Brain microvascular endothelial cell (primary cell): ENCODE results near the gene GNG7.

Experiments used
- DNase-seq: peaks from one replicate; pipeline ENCODE4 v3.0.0-alpha.2; 2020
- H3K27ac ChIP-seq: fragments of 250-450 bp; sonication (Bioruptor Pico); 2 replicates; pipeline ENCODE4 v1.5.1; 2020; ENCODE audit warnings: mild to moderate bottlenecking, moderate library complexity
- H3K27me3 ChIP-seq: fragments of 250-450 bp; sonication (Bioruptor Pico); replicated peaks from 2 replicates; pipeline ENCODE4 v1.5.1; 2020; ENCODE audit warnings: mild to moderate bottlenecking
- H3K36me3 ChIP-seq: fragments of 250-450 bp; sonication (Bioruptor Pico); replicated peaks from 2 replicates; pipeline ENCODE4 v1.5.1; 2020; ENCODE audit warnings: mild to moderate bottlenecking
- H3K4me3 ChIP-seq: 2 replicates; pipeline ENCODE4 v1.5.1; 2011; ENCODE audit warnings: low read depth, mild to moderate bottlenecking, control low read depth, low read length, moderate library complexity
- in situ Hi-C: cut with HindIII; loops from 2 replicates; pipeline ENCODE4 v1.10.0; 2017; ENCODE audit warnings: low sequenced_read_pairs, low pct_ligation_motif_present
- TF ChIP-seq, protein P1 (sequence below): IDR thresholded peaks from 2 replicates; pipeline ENCODE4 v1.5.1; 2011; ENCODE audit warnings: low read depth, mild to moderate bottlenecking, moderate library complexity, low read length, control low read depth, inconsistent platforms; ENCODE audit errors: missing control alignments

The GNG7 gene

DNA sequence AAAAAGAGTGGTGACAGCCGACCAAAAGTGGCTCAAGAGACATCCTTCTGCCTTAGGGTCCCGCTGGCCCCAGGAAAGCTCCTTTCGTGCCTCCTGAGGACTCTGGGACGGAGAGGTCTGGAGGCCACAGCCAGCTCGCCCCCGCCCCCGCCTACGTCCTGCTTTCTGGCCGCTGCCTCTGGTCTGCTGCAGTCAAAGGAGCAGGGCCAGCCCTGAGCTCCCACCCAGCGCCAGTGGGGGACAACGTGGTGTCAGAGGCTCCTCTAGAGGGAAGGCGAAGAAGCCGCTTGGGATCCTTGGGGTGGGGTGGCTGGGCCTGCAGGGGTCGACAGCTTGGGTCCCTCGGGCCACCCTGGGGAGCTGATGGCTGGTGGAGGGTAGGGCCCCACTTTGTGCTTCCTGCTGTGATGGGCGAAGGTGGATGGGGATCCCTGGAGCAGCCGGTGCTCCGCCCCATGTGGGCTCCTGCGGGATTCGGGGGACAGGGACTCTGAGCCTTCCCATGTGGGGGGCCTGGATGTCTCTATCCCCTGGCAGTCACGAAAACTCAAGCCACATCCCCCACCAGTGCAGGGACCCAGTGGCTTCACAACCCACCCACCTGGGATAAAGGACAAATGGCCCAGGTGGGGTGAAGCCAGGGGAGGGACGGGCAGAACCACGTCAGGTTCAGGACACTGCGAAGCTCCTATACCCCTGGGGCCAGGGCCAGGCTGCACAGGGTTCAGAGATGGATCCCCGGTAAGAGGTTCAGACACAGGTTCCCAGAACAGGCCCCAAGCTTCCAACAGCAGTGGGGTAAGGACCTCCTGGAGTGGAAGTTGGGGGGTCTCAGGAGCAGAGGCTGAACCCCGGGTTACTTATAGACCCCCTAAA, 27.7 kb upstream of the GNG7 start:
- Histone ChIP-seq H3K27me3 (peaks cover 13% of the 10 kb centered on the region), H3K27ac (no peak overlapping the region), H3K36me3 (no peaks in the 10 kb centered on the region), H3K4me3 (no peak overlapping the region)
- in situ Hi-C loops = no loop called here
- TF ChIP-seq, protein P1, sequence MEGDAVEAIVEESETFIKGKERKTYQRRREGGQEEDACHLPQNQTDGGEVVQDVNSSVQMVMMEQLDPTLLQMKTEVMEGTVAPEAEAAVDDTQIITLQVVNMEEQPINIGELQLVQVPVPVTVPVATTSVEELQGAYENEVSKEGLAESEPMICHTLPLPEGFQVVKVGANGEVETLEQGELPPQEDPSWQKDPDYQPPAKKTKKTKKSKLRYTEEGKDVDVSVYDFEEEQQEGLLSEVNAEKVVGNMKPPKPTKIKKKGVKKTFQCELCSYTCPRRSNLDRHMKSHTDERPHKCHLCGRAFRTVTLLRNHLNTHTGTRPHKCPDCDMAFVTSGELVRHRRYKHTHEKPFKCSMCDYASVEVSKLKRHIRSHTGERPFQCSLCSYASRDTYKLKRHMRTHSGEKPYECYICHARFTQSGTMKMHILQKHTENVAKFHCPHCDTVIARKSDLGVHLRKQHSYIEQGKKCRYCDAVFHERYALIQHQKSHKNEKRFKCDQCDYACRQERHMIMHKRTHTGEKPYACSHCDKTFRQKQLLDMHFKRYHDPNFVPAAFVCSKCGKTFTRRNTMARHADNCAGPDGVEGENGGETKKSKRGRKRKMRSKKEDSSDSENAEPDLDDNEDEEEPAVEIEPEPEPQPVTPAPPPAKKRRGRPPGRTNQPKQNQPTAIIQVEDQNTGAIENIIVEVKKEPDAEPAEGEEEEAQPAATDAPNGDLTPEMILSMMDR = no peak
- DNase-seq = no peak

DNA sequence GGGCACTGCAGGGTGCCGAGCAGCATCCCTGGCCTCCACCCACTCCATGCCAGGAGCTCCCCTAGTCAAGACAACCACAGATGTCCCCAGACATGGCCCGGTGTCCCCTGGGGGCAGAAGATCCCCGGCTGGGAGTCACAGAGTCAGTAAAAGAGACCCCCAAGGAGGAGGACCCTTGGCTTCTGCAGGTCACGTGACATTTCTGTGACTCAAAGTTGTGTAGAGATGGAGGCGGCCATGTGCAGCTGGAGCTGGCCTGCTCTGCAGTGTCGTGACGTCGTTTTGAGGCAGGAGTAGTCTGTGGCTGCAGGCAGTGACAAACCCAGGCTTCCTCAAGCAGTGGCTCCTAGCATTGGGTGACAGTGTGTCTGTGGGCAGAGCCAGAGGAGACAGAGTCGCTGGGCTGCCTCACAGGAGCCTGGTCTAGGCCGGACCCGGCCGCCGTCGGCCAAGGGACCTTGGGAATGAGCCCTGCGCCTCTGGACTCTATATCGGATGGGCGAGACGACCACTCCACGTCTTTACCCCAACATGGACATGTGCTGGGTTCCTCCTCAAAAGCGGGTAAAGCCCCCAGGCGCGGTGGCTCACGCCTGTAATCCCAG, 26.4 kb upstream of the GNG7 start:
- H3K4me3 ChIP-seq = no peak overlapping the region
- in situ Hi-C loops = no loop called here
- no peak for DNase-seq

DNA sequence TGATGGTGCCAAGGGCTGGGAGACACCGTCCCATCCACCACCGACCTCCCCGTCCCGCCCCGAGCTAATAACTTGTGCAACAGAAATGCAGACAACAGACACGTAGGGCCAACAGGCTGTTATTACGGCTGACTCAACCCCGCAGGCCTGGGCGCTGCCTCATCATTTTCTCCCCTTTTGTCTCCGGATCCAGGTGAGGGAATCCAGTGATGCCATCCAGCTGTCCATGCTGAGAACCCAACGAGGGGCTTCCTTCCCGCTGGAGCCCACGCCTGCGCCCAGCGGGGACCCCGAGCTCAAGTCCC, 25.1 kb upstream of the GNG7 start:
- in situ Hi-C loops = no loop called here
- DNase-seq = no peak
- H3K27me3 ChIP-seq = peaks cover 13% of the 10 kb centered on the region
- TF ChIP-seq, protein P1 = no peak
- no peak overlapping the region for H3K4me3 ChIP-seq
- H3K27ac ChIP-seq = no peak overlapping the region
- no peaks in the 10 kb centered on the region for H3K36me3 ChIP-seq

More for the DNA sequence above, 26.4 kb upstream of the GNG7 start:
- Histone ChIP-seq H3K27me3 (peaks cover 13% of the 10 kb centered on the region), H3K27ac (no peak overlapping the region), H3K36me3 (no peaks in the 10 kb centered on the region)
- TF ChIP-seq, protein P1 = no peak

DNA sequence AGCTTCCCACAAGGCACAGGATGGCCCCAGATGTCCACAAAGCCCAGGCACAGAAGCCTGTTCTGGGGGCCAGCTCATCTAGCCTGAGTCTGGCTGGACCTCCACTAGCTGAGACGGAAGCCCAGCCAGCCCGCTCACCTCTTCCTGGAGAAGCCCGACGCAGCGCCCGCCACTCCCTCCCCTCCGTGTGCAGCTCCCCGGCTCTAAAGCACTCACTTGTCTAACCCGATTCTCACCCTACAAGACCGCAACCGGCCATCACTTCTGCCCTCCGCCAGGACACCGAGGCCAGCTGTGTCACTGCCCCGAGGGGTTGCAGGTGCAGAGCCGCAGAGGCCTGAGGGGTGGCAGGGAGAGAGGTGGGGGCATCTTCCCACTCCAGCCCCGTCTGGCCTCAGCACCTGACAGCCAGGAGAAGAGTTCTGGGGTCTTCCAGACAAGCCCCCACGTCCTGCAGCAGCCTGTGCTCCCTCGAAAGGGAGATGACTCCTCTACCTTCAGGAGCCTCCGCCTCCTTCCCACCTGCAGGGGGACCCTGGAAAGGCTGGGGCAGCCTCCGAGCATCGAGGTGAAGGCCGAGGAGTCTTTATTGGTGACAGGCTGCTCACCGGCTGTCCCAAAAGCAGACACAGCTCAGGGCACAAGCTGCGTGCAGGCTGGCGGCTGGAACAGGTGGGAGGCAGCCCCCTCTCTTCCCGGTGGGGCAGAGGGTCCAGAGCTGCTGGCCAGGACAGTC, 24.6 kb upstream of the GNG7 start:
- Histone ChIP-seq H3K36me3 (no peaks in the 10 kb centered on the region), H3K27ac (no peak overlapping the region), H3K27me3 (peaks cover 13% of the 10 kb centered on the region), H3K4me3 (no peak overlapping the region)
- in situ Hi-C loops = no loop called here
- TF ChIP-seq, protein P1 = no peak
- no peak for DNase-seq

DNA sequence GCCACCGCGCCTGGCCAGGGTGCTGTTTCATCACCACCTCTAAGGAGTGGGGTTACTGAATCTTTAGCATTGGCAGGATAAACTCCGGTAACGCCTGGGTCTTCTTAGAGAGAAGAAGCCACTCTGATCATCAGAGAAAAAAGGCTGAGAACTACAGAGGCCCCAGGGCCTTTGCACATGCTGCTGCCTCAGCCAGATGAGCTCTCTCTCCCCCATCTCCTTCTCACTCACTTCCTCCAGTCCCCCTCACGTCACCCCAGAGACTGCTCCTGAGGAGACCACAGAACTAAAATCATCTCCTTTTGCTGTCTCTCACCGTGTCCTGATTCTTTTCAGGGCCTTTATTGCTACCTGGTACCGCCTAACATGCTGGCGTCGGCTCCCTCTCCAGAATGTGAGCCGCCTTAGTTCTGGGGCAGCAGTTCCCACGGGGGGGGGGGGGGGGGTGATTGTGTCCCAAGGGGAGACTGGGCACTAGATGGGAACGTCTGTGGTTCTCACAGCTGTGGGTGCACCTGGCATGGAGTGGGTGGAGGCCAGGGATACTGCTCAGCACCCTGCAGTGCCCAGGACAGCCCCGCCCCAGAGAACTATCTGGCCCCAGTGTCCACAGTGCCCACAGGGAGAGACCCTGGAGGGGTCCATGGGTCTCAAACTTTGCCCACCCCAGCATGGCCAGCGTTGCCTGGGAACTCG, 23.8 kb upstream of the GNG7 start:
- Histone ChIP-seq H3K27ac (no peak overlapping the region), H3K4me3 (no peak overlapping the region), H3K27me3 (peaks cover 19% of the 10 kb centered on the region), H3K36me3 (no peaks in the 10 kb centered on the region)
- in situ Hi-C loops = no loop called here
- no peak for DNase-seq
- TF ChIP-seq, protein P1 = no peak
